Measurements from ENCODE around the gene C10orf95.

C10orf95 gene

GRCh38 chr10:102432162-102432950, 19.0 kb downstream of the C10orf95 start, which contains the start of gene CUEDC2 (continued):
- TF ChIP-seq ZNF341 (tag by site-specific recombination; IDR thresholded peaks at IDR 0.05; ENCODE audit: low read depth) (peak; percentile 74), ZNF37A (tag by site-specific recombination; IDR thresholded peaks at IDR 0.05) (no peak), ZNF2 (tag by site-specific recombination; IDR thresholded peaks at IDR 0.05) (peak; percentile 59), RBAK (tag by site-specific recombination; IDR thresholded peaks at IDR 0.05) (no peak), ZSCAN18 (tag by site-specific recombination; IDR thresholded peaks at IDR 0.05) (no peak), ZNF747 (tag by site-specific recombination; IDR thresholded peaks at IDR 0.05) (no peak), ZNF777 (tag by site-specific recombination; IDR thresholded peaks at IDR 0.05; ENCODE audit: borderline replicate concordance) (peak; percentile 89; the same call in 1 of the 2 replicates), ZNF561 (tag by site-specific recombination; IDR thresholded peaks at IDR 0.05; ENCODE audit: borderline replicate concordance) (peak; percentile 98), ZNF48 (tag by site-specific recombination; IDR thresholded peaks at IDR 0.05) (no peak), ZBTB48 (tag by site-specific recombination; IDR thresholded peaks at IDR 0.05) (peak; percentile 99), ZFP69B (tag by site-specific recombination; IDR thresholded peaks at IDR 0.05) (peak; percentile 85; the same call in 1 of the 2 replicates), ZNF391 (tag by site-specific recombination; IDR thresholded peaks at IDR 0.05; ENCODE audit: borderline replicate concordance, low read depth) (no peak), ZNF26 (tag by site-specific recombination; IDR thresholded peaks at IDR 0.05) (no peak), ZBTB20 (tag by site-specific recombination; IDR thresholded peaks at IDR 0.05) (peak; percentile 91), ZNF560 (tag by site-specific recombination; IDR thresholded peaks at IDR 0.05; ENCODE audit: borderline replicate concordance) (0 out of 2 replicates have a peak, but pooled peaks have one; percentile 8), ZNF558 (tag by site-specific recombination; IDR thresholded peaks at IDR 0.05) (no peak), ZNF707 (tag by site-specific recombination; IDR thresholded peaks at IDR 0.05) (no peak), TCF7L2 (IDR thresholded peaks at IDR 0.05; ENCODE audit: borderline replicate concordance, low read depth, low read length) (peak; percentile 97), ZNF473 (tag by site-specific recombination; IDR thresholded peaks at IDR 0.05) (no peak), ZNF24 (tag by site-specific recombination; IDR thresholded peaks at IDR 0.05) (no peak), ZSCAN16 (tag by site-specific recombination; IDR thresholded peaks at IDR 0.05) (0 out of 2 replicates have a peak, but pooled peaks have one; percentile 24), ELK4 (IDR thresholded peaks at IDR 0.05; ENCODE audit: borderline replicate concordance, low read depth, low read length) (no peak), ZNF248 (tag by site-specific recombination; IDR thresholded peaks at IDR 0.05) (no peak), SP2 (tag by site-specific recombination; IDR thresholded peaks at IDR 0.05) (peak; percentile 77), ZFP37 (tag by site-specific recombination; IDR thresholded peaks at IDR 0.05) (peak; percentile 92), ZNF580 (tag by site-specific recombination; IDR thresholded peaks at IDR 0.05) (peak; percentile 46; the same call in 1 of the 2 replicates)
- TF ChIP-seq, protein P1, sequence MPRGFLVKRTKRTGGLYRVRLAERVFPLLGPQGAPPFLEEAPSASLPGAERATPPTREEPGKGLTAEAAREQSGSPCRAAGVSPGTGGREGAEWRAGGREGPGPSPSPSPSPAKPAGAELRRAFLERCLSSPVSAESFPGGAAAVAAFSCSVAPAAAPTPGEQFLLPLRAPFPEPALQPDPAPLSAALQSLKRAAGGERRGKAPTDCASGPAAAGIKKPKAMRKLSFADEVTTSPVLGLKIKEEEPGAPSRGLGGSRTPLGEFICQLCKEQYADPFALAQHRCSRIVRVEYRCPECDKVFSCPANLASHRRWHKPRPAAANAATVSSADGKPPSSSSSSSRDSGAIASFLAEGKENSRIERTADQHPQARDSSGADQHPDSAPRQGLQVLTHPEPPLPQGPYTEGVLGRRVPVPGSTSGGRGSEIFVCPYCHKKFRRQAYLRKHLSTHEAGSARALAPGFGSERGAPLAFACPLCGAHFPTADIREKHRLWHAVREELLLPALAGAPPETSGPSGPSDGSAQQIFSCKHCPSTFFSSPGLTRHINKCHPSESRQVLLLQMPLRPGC (tag by site-specific recombination; IDR thresholded peaks at IDR 0.05): no peak
- TF ChIP-seq, protein P2, sequence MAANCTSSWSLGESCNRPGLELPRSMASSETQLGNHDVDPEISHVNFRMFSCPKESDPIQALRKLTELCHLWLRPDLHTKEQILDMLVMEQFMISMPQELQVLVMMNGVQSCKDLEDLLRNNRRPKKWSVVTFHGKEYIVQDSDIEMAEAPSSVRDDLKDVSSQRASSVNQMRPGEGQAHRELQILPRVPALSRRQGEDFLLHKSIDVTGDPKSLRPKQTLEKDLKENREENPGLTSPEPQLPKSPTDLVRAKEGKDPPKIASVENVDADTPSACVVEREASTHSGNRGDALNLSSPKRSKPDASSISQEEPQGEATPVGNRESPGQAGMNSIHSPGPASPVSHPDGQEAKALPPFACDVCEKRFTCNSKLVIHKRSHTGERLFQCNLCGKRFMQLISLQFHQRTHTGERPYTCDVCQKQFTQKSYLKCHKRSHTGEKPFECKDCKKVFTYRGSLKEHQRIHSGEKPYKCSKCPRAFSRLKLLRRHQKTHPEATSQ (tag by site-specific recombination; IDR thresholded peaks at IDR 0.05): peak; percentile 78; the same call in 1 of the 2 replicates
- TF ChIP-seq, protein P3, sequence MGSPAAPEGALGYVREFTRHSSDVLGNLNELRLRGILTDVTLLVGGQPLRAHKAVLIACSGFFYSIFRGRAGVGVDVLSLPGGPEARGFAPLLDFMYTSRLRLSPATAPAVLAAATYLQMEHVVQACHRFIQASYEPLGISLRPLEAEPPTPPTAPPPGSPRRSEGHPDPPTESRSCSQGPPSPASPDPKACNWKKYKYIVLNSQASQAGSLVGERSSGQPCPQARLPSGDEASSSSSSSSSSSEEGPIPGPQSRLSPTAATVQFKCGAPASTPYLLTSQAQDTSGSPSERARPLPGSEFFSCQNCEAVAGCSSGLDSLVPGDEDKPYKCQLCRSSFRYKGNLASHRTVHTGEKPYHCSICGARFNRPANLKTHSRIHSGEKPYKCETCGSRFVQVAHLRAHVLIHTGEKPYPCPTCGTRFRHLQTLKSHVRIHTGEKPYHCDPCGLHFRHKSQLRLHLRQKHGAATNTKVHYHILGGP (tag by site-specific recombination; IDR thresholded peaks at IDR 0.05): no peak
